Thoracic aorta (tissue), 2 donors: Measurements from ENCODE around the gene KDM6B. TPM values are rescaled to one million over a fixed set of nuclear protein-coding genes. Genes with fewer than 3 reads are reported as not detected.

Experiments used
- ATAC-seq: fragments of 150-250 bp; one replicate; pipeline ENCODE4 v1.8.0; 2017; ENCODE audit warnings: low read depth; ENCODE audit not compliant: insufficient number of reproducible peaks, low FRiP score
- DNase-seq: peaks from one replicate; pipeline ENCODE4 v3.0.0-alpha.2; 2020; ENCODE audit warnings: low spot score
- H3K27ac ChIP-seq, 2 donors: fragments of 200-600 bp; sonication (generic); 1 replicate in 1 of 2; 2 replicates in 1 of 2; pipeline ENCODE4 v1.5.1; 2016; ENCODE audit warnings: mild to moderate bottlenecking in 2 of 2, moderate library complexity in 2 of 2
- H3K27me3 ChIP-seq: fragments of 200-600 bp; sonication (generic); replicated peaks from 2 replicates; pipeline ENCODE4 v1.6.0; 2016; ENCODE audit warnings: mild to moderate bottlenecking; ENCODE audit not compliant: insufficient read depth
- H3K36me3 ChIP-seq: fragments of 200-600 bp; sonication (generic); one replicate; pipeline ENCODE4 v1.5.1; 2016
- H3K4me1 ChIP-seq, 2 donors: fragments of 200-600 bp; sonication (generic); 1 replicate in 1 of 2; 2 replicates in 1 of 2; pipeline versions ENCODE4 v1.5.1 to v1.6.0; 2016; ENCODE audit warnings: low read depth in 2 of 2, mild to moderate bottlenecking in 1 of 2; ENCODE audit not compliant: control insufficient read depth in 1 of 2
- H3K4me3 ChIP-seq: fragments of 200-600 bp; sonication (generic); 2 replicates; pipeline ENCODE4 v1.5.1; 2016; ENCODE audit warnings: mild to moderate bottlenecking
- H3K9me3 ChIP-seq: fragments of 200-600 bp; sonication (generic); 2 replicates; pipeline ENCODE4 v1.5.1; 2016
- total RNA-seq, 2 donors: library from RNA; depleted of rRNA; stranded (reverse); fragments of >200 nt; gene quantifications; one replicate each; pipeline versions ENCODE4 v1.1.0 to v1.2.3, GENCODE V29; 2016
- TF ChIP-seq, protein P1 (sequence below): fragments of 200-600 bp; sonication (generic); IDR thresholded peaks from one replicate; pipeline ENCODE4 v1.5.1; 2019; ENCODE audit warnings: antibody characterized with exemption

KDM6B gene
- total RNA-seq, 2 donors from 2014 or later = 9.5 to 35.8 TPM

DNA sequence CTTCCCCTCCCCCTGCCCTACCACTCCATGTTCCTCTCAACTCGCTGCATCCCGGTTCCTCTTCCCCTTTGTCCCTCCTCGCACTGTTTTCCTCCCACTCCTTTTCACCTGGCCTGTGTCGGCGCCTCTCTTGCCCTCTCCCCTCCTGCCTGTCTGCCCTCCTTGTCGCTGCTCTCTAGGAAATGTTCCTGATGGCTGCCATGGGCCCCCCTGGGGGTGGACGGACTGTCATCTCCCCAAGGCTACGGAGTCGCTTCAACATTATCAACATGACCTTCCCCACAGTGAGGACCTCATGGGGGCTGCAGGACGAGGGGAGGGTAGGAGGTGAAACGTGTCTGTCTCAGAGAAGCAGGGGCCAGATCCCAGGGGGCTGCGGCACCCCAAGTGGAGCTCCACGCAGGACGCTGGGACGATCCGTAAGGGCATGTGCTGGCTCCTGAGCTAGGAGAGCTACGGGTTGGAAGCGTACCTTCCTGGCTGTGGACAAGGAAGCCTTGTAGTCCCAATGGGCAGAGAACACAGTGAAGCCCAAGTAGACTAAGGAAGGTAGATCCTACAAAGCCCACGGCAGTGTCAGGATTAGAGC is 39.8 kb upstream of the KDM6B start:
- no peak for DNase-seq
- H3K4me1 ChIP-seq = no peaks in the 10 kb centered on the region
- TF ChIP-seq, protein P1, sequence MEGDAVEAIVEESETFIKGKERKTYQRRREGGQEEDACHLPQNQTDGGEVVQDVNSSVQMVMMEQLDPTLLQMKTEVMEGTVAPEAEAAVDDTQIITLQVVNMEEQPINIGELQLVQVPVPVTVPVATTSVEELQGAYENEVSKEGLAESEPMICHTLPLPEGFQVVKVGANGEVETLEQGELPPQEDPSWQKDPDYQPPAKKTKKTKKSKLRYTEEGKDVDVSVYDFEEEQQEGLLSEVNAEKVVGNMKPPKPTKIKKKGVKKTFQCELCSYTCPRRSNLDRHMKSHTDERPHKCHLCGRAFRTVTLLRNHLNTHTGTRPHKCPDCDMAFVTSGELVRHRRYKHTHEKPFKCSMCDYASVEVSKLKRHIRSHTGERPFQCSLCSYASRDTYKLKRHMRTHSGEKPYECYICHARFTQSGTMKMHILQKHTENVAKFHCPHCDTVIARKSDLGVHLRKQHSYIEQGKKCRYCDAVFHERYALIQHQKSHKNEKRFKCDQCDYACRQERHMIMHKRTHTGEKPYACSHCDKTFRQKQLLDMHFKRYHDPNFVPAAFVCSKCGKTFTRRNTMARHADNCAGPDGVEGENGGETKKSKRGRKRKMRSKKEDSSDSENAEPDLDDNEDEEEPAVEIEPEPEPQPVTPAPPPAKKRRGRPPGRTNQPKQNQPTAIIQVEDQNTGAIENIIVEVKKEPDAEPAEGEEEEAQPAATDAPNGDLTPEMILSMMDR = no peak
- no peak overlapping the region for H3K27ac ChIP-seq
- no peaks in the 10 kb centered on the region for H3K36me3 ChIP-seq
- ATAC-seq = no peak
- H3K4me3 ChIP-seq = no peak overlapping the region
- no peaks in the 10 kb centered on the region for H3K27me3 ChIP-seq
- no peaks in the 10 kb centered on the region for H3K9me3 ChIP-seq

GRCh38 chr17:7797976-7798375 is 36.0 kb upstream of the KDM6B start:
- no peaks in the 10 kb centered on the region for H3K4me1 ChIP-seq
- H3K9me3 ChIP-seq = no peaks in the 10 kb centered on the region
- no peaks in the 10 kb centered on the region for H3K27me3 ChIP-seq
- no peak for DNase-seq
- no peak overlapping the region for H3K4me3 ChIP-seq
- no peak overlapping the region for H3K27ac ChIP-seq
- no peaks in the 10 kb centered on the region for H3K36me3 ChIP-seq
- TF ChIP-seq, protein P1 = no peak
- ATAC-seq = no peak

DNA sequence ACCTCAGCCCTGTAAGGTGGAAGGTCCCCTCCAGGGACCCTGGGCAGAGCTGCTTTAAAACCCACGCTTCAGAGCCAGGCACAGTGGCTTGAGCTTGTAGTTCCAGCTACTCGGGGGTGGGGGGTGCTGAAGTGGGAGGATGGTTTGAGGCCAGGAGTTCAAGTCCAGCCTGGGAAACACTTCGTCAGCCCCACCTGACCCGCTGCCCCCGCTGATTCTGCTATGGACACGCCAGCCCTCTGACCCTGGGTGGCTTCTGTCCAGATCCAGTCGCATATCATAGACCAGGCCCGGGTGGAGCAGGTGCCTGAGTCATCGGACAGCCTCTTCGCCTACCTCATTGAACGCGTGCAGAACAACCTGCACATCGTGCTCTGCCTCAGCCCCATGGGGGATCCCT is 35.2 kb upstream of the KDM6B start:
- no peaks in the 10 kb centered on the region for H3K9me3 ChIP-seq
- DNase-seq (no peak), ATAC-seq (no peak)
- no peak overlapping the region for H3K27ac ChIP-seq
- H3K4me1 ChIP-seq = no peaks in the 10 kb centered on the region
- no peaks in the 10 kb centered on the region for H3K27me3 ChIP-seq
- H3K36me3 ChIP-seq = no peaks in the 10 kb centered on the region
- H3K4me3 ChIP-seq = no peak overlapping the region
- TF ChIP-seq, protein P1 = no peak

DNA sequence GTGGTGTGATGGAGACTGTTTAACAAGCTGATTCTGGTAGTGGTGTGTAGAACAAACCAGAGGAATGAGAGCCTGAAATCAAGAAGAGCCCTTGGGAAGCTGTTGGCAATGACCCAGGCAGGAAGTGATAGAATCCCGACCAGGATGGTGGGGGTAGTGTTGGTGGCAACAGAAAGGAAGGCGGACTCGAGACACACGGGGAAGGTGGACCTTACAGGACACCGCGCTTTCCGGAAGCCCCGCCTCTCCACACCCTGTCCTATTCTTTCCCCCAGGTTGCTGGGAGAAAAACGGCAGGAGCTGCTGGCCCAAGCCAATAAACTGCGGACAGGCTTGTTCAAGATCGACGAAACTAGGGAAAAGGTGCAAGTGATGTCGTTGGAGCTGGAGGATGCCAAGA is 30.0 kb upstream of the KDM6B start:
- Histone ChIP-seq H3K9me3 (no peaks in the 10 kb centered on the region), H3K4me3 (no peak overlapping the region), H3K27me3 (no peaks in the 10 kb centered on the region), H3K36me3 (no peaks in the 10 kb centered on the region), H3K27ac (no peak overlapping the region), H3K4me1 (no peaks in the 10 kb centered on the region)
- DNase-seq (no peak), ATAC-seq (no peak)
- TF ChIP-seq, protein P1 = no peak

- TF ChIP-seq, protein P1 = no peak
- no peaks in the 10 kb centered on the region for H3K4me1 ChIP-seq
- no peaks in the 10 kb centered on the region for H3K9me3 ChIP-seq
- no peak for DNase-seq
- H3K36me3 ChIP-seq = no peaks in the 10 kb centered on the region
- no peak for ATAC-seq
- no peaks in the 10 kb centered on the region for H3K27me3 ChIP-seq
- no peak overlapping the region for H3K27ac ChIP-seq
- no peak overlapping the region for H3K4me3 ChIP-seq
Measured at GRCh38 chr17:7806587-7806986, 27.4 kb upstream of the KDM6B start.
